Osteocyte (in vitro differentiated cells): Measurements from ENCODE around the gene PRTN3. TPM values are rescaled to one million over a fixed set of nuclear protein-coding genes. Genes with fewer than 3 reads are reported as not detected.

ENCODE experiments used
- microRNA-seq: library from miRNA; unstranded; fragments of <30 nt; microRNA quantifications from one replicate; pipeline ENCODE4 v1.1.0, GENCODE V29; 2020; ENCODE audit not compliant: unreplicated experiment
- total RNA-seq: library from RNA; stranded (reverse); gene quantifications from 2 replicates; pipeline ENCODE4 v1.2.1, GENCODE V29; 2021

Gene PRTN3
- total RNA-seq, 1 donor from 2014 or later, result not detected

Small RNAs within 50 kb of the gene (microRNA-seq; reads per million reads assigned to microRNA genes)
- gene MIR3187 (16.4 reads per million, percentile 26 among the genes with 10 or more reads in this experiment), gene MIR4745 (18.1 reads per million, percentile 28 among the genes with 10 or more reads in this experiment)

Other genes starting within 250 kb of the PRTN3 start
- 44.6 and 47.6 TPM in 2 replicates for gene POLRMT, start 207.5 kb upstream of the PRTN3 start, total RNA-seq
- gene FGF22, start 201.1 kb upstream of the PRTN3 start, total RNA-seq, result 0.81 TPM in 1 of 2 replicates, not detected in the other
- gene RNF126, start 177.8 kb upstream of the PRTN3 start, total RNA-seq, result 37.3 and 40.8 TPM in 2 replicates
- 109 and 111 TPM in 2 replicates for gene FSTL3, start 164.6 kb upstream of the PRTN3 start, total RNA-seq
- not detected in 2 replicates for gene PRSS57, start 145.5 kb upstream of the PRTN3 start, total RNA-seq
- 236 and 251 TPM in 2 replicates for gene PALM, start 132.1 kb upstream of the PRTN3 start, total RNA-seq
- 1.1 and 1.3 TPM in 2 replicates for gene MISP, start 89.9 kb upstream of the PRTN3 start, total RNA-seq
- 339 and 370 TPM in 2 replicates for gene PTBP1, start 43.5 kb upstream of the PRTN3 start, total RNA-seq
- gene PLPPR3, start 19.0 kb upstream of the PRTN3 start, total RNA-seq, result 18.2 and 19.4 TPM in 2 replicates
- gene AZU1, start 13.2 kb upstream of the PRTN3 start, total RNA-seq, result 0.91 and 1.0 TPM in 2 replicates
- 1.1 and 1.2 TPM in 2 replicates for gene ELANE, start 11.3 kb downstream of the PRTN3 start, total RNA-seq
- gene CFD, start 18.7 kb downstream of the PRTN3 start, total RNA-seq, result 162 and 179 TPM in 2 replicates
- 69.3 and 72.3 TPM in 2 replicates for gene MED16, start 52.2 kb downstream of the PRTN3 start, total RNA-seq
- gene RNU6-9, start 52.5 kb downstream of the PRTN3 start, total RNA-seq, result not detected in 2 replicates
- gene R3HDM4, start 72.2 kb downstream of the PRTN3 start, total RNA-seq, result 61.1 and 63.5 TPM in 2 replicates
- 0.47 and 1.7 TPM in 2 replicates for gene KISS1R, start 76.3 kb downstream of the PRTN3 start, total RNA-seq
- 16.8 and 17.0 TPM in 2 replicates for gene ARID3A, start 85.0 kb downstream of the PRTN3 start, total RNA-seq
- gene WDR18, start 143.3 kb downstream of the PRTN3 start, total RNA-seq, result 60.2 and 61.2 TPM in 2 replicates
- 0.46 TPM in 1 of 2 replicates, not detected in the other for gene GRIN3B, start 159.4 kb downstream of the PRTN3 start, total RNA-seq
- 149 and 157 TPM in 2 replicates for gene TMEM259, start 180.1 kb downstream of the PRTN3 start, total RNA-seq
- gene RNU6-2, start 180.5 kb downstream of the PRTN3 start, total RNA-seq, result not detected in 2 replicates
- 318 and 327 TPM in 2 replicates for gene CNN2, start 185.6 kb downstream of the PRTN3 start, total RNA-seq
- gene ABCA7, start 199.1 kb downstream of the PRTN3 start, total RNA-seq, result 16.7 and 17.8 TPM in 2 replicates
- 0.67 and 0.99 TPM in 2 replicates for gene ARHGAP45, start 226.2 kb downstream of the PRTN3 start, total RNA-seq